Measurements from ENCODE around the gene COQ10B.

The COQ10B gene

DNA sequence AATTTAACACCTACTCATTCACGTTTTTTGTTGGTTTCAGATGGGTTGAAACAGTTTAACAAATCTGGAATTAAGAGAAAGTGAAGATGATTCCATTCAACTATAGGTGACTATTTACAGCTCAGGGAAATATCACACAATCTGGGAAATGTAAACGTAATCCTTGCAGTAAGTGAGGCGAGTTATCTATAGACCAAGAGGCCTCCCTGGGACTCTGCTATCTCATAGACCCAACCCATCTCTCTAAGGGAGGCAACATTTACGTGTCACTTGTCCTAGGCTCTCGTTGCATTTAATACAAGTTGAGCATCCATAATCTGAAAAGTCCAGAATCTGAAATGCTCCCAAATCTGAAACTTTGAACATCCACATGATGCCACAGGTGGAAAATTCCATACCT is 60.6 kb downstream of the COQ10B start:
- no peak for ATAC-seq
- TF ChIP-seq, protein P1, sequence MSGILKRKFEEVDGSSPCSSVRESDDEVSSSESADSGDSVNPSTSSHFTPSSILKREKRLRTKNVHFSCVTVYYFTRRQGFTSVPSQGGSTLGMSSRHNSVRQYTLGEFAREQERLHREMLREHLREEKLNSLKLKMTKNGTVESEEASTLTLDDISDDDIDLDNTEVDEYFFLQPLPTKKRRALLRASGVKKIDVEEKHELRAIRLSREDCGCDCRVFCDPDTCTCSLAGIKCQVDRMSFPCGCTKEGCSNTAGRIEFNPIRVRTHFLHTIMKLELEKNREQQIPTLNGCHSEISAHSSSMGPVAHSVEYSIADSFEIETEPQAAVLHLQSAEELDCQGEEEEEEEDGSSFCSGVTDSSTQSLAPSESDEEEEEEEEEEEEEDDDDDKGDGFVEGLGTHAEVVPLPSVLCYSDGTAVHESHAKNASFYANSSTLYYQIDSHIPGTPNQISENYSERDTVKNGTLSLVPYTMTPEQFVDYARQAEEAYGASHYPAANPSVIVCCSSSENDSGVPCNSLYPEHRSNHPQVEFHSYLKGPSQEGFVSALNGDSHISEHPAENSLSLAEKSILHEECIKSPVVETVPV (CRISPR knock-in tag; IDR thresholded peaks at IDR 0.05), result no peak
- TF ChIP-seq CSDC2 (CRISPR knock-in tag; IDR thresholded peaks at IDR 0.05) (no peak), SNAI2 (CRISPR knock-in tag; IDR thresholded peaks at IDR 0.05) (no peak), TOX (CRISPR knock-in tag; IDR thresholded peaks at IDR 0.05; ENCODE audit: borderline replicate concordance) (no peak), TCF4 (CRISPR knock-in tag; IDR thresholded peaks at IDR 0.05; ENCODE audit: borderline replicate concordance) (no peak), ESRRG (CRISPR knock-in tag; IDR thresholded peaks at IDR 0.05) (no peak), ZNF70 (CRISPR knock-in tag; IDR thresholded peaks at IDR 0.05) (no peak), ZNF8 (CRISPR knock-in tag; IDR thresholded peaks at IDR 0.05) (no peak), ZFP30 (CRISPR knock-in tag; IDR thresholded peaks at IDR 0.05) (no peak), PPARA (CRISPR knock-in tag; IDR thresholded peaks at IDR 0.05; ENCODE audit: borderline replicate concordance) (no peak), ZFP3 (CRISPR knock-in tag; IDR thresholded peaks at IDR 0.05) (no peak), OSR1 (CRISPR knock-in tag; IDR thresholded peaks at IDR 0.05) (no peak), BACH2 (CRISPR knock-in tag; IDR thresholded peaks at IDR 0.05; ENCODE audit: borderline replicate concordance) (no peak), ARNTL (CRISPR knock-in tag; IDR thresholded peaks at IDR 0.05; ENCODE audit: borderline replicate concordance, low read depth) (no peak), ZC3H10 (CRISPR knock-in tag; IDR thresholded peaks at IDR 0.05) (no peak), ZNF565 (CRISPR knock-in tag; conservative IDR thresholded peaks at IDR 0.05; ENCODE audit: low read depth) (no peak)
- TF ChIP-seq, protein P2, sequence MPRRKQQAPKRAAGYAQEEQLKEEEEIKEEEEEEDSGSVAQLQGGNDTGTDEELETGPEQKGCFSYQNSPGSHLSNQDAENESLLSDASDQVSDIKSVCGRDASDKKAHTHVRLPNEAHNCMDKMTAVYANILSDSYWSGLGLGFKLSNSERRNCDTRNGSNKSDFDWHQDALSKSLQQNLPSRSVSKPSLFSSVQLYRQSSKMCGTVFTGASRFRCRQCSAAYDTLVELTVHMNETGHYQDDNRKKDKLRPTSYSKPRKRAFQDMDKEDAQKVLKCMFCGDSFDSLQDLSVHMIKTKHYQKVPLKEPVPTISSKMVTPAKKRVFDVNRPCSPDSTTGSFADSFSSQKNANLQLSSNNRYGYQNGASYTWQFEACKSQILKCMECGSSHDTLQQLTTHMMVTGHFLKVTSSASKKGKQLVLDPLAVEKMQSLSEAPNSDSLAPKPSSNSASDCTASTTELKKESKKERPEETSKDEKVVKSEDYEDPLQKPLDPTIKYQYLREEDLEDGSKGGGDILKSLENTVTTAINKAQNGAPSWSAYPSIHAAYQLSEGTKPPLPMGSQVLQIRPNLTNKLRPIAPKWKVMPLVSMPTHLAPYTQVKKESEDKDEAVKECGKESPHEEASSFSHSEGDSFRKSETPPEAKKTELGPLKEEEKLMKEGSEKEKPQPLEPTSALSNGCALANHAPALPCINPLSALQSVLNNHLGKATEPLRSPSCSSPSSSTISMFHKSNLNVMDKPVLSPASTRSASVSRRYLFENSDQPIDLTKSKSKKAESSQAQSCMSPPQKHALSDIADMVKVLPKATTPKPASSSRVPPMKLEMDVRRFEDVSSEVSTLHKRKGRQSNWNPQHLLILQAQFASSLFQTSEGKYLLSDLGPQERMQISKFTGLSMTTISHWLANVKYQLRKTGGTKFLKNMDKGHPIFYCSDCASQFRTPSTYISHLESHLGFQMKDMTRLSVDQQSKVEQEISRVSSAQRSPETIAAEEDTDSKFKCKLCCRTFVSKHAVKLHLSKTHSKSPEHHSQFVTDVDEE (CRISPR knock-in tag; IDR thresholded peaks at IDR 0.05), result no peak
- TF ChIP-seq, protein P3, sequence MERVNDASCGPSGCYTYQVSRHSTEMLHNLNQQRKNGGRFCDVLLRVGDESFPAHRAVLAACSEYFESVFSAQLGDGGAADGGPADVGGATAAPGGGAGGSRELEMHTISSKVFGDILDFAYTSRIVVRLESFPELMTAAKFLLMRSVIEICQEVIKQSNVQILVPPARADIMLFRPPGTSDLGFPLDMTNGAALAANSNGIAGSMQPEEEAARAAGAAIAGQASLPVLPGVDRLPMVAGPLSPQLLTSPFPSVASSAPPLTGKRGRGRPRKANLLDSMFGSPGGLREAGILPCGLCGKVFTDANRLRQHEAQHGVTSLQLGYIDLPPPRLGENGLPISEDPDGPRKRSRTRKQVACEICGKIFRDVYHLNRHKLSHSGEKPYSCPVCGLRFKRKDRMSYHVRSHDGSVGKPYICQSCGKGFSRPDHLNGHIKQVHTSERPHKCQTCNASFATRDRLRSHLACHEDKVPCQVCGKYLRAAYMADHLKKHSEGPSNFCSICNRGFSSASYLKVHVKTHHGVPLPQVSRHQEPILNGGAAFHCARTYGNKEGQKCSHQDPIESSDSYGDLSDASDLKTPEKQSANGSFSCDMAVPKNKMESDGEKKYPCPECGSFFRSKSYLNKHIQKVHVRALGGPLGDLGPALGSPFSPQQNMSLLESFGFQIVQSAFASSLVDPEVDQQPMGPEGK (CRISPR knock-in tag; IDR thresholded peaks at IDR 0.05; ENCODE audit: borderline replicate concordance), result no peak
- TF ChIP-seq, protein P4, sequence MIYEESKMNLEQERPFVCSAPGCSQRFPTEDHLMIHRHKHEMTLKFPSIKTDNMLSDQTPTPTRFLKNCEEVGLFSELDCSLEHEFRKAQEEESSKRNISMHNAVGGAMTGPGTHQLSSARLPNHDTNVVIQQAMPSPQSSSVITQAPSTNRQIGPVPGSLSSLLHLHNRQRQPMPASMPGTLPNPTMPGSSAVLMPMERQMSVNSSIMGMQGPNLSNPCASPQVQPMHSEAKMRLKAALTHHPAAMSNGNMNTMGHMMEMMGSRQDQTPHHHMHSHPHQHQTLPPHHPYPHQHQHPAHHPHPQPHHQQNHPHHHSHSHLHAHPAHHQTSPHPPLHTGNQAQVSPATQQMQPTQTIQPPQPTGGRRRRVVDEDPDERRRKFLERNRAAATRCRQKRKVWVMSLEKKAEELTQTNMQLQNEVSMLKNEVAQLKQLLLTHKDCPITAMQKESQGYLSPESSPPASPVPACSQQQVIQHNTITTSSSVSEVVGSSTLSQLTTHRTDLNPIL (CRISPR knock-in tag; IDR thresholded peaks at IDR 0.05; ENCODE audit: low read depth), result no peak
- TF ChIP-seq, protein P5, sequence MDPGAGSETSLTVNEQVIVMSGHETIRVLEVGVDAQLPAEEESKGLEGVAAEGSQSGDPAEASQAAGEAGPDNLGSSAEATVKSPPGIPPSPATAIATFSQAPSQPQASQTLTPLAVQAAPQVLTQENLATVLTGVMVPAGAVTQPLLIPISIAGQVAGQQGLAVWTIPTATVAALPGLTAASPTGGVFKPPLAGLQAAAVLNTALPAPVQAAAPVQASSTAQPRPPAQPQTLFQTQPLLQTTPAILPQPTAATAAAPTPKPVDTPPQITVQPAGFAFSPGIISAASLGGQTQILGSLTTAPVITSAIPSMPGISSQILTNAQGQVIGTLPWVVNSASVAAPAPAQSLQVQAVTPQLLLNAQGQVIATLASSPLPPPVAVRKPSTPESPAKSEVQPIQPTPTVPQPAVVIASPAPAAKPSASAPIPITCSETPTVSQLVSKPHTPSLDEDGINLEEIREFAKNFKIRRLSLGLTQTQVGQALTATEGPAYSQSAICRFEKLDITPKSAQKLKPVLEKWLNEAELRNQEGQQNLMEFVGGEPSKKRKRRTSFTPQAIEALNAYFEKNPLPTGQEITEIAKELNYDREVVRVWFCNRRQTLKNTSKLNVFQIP (CRISPR knock-in tag; IDR thresholded peaks at IDR 0.05; ENCODE audit: borderline replicate concordance, low read depth), result no peak

DNA sequence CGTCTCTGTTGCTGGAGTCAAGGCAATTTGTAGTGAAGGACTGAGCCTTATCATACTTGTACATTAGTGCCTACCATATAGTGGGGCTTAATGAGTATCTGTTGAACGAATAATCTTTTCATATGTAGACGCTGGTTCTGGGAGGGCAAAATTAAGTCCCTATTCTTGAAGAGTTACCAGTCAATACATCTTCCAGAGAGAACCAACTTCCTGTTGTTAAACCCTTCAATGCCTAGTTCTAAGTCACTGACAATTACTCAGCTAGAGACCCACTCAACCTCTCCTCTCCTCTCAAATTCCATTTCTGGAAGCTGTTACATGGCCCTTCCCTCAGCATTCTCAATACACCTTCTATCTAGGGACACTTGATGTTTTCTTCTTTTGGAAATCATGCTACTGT is 61.4 kb downstream of the COQ10B start:
- TF ChIP-seq ZNF565 (CRISPR knock-in tag; conservative IDR thresholded peaks at IDR 0.05; ENCODE audit: low read depth), result no peak
- TF ChIP-seq, protein P4 (CRISPR knock-in tag; IDR thresholded peaks at IDR 0.05; ENCODE audit: low read depth), result no peak
- TF ChIP-seq ZNF70 (CRISPR knock-in tag; IDR thresholded peaks at IDR 0.05), result no peak
- TF ChIP-seq TCF4 (CRISPR knock-in tag; IDR thresholded peaks at IDR 0.05; ENCODE audit: borderline replicate concordance), result no peak
- TF ChIP-seq ZNF8 (CRISPR knock-in tag; IDR thresholded peaks at IDR 0.05), result no peak
- no peak for TF ChIP-seq PPARA (CRISPR knock-in tag; IDR thresholded peaks at IDR 0.05; ENCODE audit: borderline replicate concordance)
- TF ChIP-seq, protein P3 (CRISPR knock-in tag; IDR thresholded peaks at IDR 0.05; ENCODE audit: borderline replicate concordance), result no peak
- no peak for TF ChIP-seq SNAI2 (CRISPR knock-in tag; IDR thresholded peaks at IDR 0.05)
- TF ChIP-seq ARNTL (CRISPR knock-in tag; IDR thresholded peaks at IDR 0.05; ENCODE audit: borderline replicate concordance, low read depth), result no peak
- TF ChIP-seq CSDC2 (CRISPR knock-in tag; IDR thresholded peaks at IDR 0.05), result no peak
- no peak for TF ChIP-seq BACH2 (CRISPR knock-in tag; IDR thresholded peaks at IDR 0.05; ENCODE audit: borderline replicate concordance)
- no peak for ATAC-seq
